ENCODE measurements around the gene CDCA4.

- no peak for TF ChIP-seq CTCF (IDR thresholded peaks at IDR 0.05; ENCODE audit: low read length)
- TF ChIP-seq EZH2 (IDR thresholded peaks at IDR 0.05; ENCODE audit: borderline replicate concordance, low read length) = no peak
These were observed 34.5 kb upstream of the CDCA4 start for GRCh38 chr14:105055334-105055733.
